SIG-M5 treated with dmso at 0.1 percent for 504 hours (cell line): ENCODE data around the gene MCOLN3.
A peak's percentile ranks its signal among the peaks of the same experiment; 100 is the strongest.
"Not testable (repeated sequence)": the region's sequence is repeated elsewhere in the genome, so short reads cannot be mapped to it uniquely, and the experiment has no call there.

ENCODE experiments used
- DNase-seq: peaks from one replicate; lab custom pipeline; 2025; ENCODE audit not compliant: unreplicated experiment; lab: John Stamatoyannopoulos, UW

Gene MCOLN3

GRCh38 chr1:85049735-85050166 is 1.5 kb upstream of the MCOLN3 start:
- no peak for DNase-seq

GRCh38 chr1:85047472-85048295 is 616 bp downstream of the MCOLN3 start:
- DNase-seq, result no peak

GRCh38 chr1:85047144-85047471 is 1.2 kb downstream of the MCOLN3 start:
- DNase-seq, result no peak

GRCh38 chr1:85042413-85042812 is 5.9 kb downstream of the MCOLN3 start:
- no peak for DNase-seq

- no peak for DNase-seq
Measured at GRCh38 chr1:85041793-85042192, 6.5 kb downstream of the MCOLN3 start.

GRCh38 chr1:85033221-85033620 is 15.1 kb downstream of the MCOLN3 start:
- DNase-seq, result no peak

GRCh38 chr1:85030536-85030935 is 17.8 kb downstream of the MCOLN3 start:
- DNase-seq, result no peak

GRCh38 chr1:85028151-85028550 is 20.1 kb downstream of the MCOLN3 start:
- DNase-seq, result no peak

GRCh38 chr1:85027242-85027983 is 20.9 kb downstream of the MCOLN3 start:
- peak; percentile 26 for DNase-seq

GRCh38 chr1:85025940-85026339 is 22.4 kb downstream of the MCOLN3 start:
- DNase-seq, result no peak

- no peak for DNase-seq
Measured at GRCh38 chr1:85024736-85025135, 23.6 kb downstream of the MCOLN3 start.

GRCh38 chr1:85022700-85023099 is 25.6 kb downstream of the MCOLN3 start:
- no peak for DNase-seq

- no peak for DNase-seq
Measured at GRCh38 chr1:85019994-85020393, 28.3 kb downstream of the MCOLN3 start.

- DNase-seq, result no peak
Measured at GRCh38 chr1:85015826-85016225, 32.5 kb downstream of the MCOLN3 start.

- DNase-seq, result not testable (repeated sequence)
Measured at GRCh38 chr1:85005641-85006040, 42.7 kb downstream of the MCOLN3 start.

- DNase-seq, result no peak
Measured at GRCh38 chr1:85001742-85002141, 46.6 kb downstream of the MCOLN3 start.

- DNase-seq, result peak; percentile 79
Measured at GRCh38 chr1:84998642-84999280, 49.5 kb downstream of the MCOLN3 start.

GRCh38 chr1:84997667-84998600 is 50.4 kb downstream of the MCOLN3 start:
- no peak for DNase-seq

GRCh38 chr1:84996846-84997666 is 51.2 kb downstream of the MCOLN3 start, which contains the start of gene MCOLN2:
Gene MCOLN2 (minus strand): TSS chr1:84997113. CDS start chr1:84996872, 241 bp downstream.
- peak; percentile 35 for DNase-seq
